ENCODE results near the gene RINL. TPM values are rescaled to one million over a fixed set of nuclear protein-coding genes. Genes with fewer than 3 reads are reported as not detected.

RINL gene
- total RNA-seq, 1 experiment from 2014 or later = 14.5 TPM

DNA sequence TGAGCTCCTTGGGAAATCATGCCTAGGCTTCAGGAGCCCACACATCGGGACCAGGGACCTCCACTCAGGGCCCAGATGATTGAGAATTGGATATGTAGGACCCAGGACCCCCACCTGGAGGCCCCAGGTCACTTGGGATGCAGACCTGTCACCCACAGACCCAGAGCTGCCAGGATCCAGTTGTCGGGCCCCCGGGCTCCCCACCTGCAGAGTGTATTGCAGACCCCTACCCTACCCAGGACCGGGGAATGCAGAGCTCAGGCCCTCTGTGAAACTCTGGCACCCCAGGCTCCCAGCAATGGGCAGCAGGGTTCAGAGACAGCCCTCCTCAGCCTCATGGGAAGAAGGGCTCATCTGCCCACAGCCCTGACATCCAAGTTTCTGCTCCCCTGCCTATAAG is 27.5 kb upstream of the RINL start:
- ChIA-PET CTCF (interaction anchor here (1.2 to 2.0 kb wide), 2 partner anchors 18 to 25 kb away, joined by 3 to 13 read pairs; partner anchors contain the start of genes MRPS12 and SARS2), POLR2A (no interaction called here)
- H3K36me3 Mint-ChIP-seq = peaks cover 10% of the 10 kb centered on the region
- DNase-seq (ENCODE audit: low spot score) (no peak), ATAC-seq (no peak)
- H3K4me3 Mint-ChIP-seq = no peak overlapping the region
- H3K27ac Mint-ChIP-seq = no peak overlapping the region
- H3K9me3 Mint-ChIP-seq = peaks cover 4% of the 10 kb centered on the region; the same call in 1 of the 2 replicates
- H3K4me1 Mint-ChIP-seq = peaks cover 7% of the 10 kb centered on the region
- no peak for TF ChIP-seq STAT6 (CRISPR knock-in tag; conservative IDR thresholded peaks at IDR 0.05; ENCODE audit: low read depth)
- no peak for TF ChIP-seq GRHL2 (CRISPR knock-in tag; IDR thresholded peaks at IDR 0.05; ENCODE audit: insufficient replicate concordance, severe bottlenecking)
- no peaks in the 10 kb centered on the region; the same call in 1 of the 2 replicates for H3K27me3 Mint-ChIP-seq (ENCODE audit: low read depth)

DNA sequence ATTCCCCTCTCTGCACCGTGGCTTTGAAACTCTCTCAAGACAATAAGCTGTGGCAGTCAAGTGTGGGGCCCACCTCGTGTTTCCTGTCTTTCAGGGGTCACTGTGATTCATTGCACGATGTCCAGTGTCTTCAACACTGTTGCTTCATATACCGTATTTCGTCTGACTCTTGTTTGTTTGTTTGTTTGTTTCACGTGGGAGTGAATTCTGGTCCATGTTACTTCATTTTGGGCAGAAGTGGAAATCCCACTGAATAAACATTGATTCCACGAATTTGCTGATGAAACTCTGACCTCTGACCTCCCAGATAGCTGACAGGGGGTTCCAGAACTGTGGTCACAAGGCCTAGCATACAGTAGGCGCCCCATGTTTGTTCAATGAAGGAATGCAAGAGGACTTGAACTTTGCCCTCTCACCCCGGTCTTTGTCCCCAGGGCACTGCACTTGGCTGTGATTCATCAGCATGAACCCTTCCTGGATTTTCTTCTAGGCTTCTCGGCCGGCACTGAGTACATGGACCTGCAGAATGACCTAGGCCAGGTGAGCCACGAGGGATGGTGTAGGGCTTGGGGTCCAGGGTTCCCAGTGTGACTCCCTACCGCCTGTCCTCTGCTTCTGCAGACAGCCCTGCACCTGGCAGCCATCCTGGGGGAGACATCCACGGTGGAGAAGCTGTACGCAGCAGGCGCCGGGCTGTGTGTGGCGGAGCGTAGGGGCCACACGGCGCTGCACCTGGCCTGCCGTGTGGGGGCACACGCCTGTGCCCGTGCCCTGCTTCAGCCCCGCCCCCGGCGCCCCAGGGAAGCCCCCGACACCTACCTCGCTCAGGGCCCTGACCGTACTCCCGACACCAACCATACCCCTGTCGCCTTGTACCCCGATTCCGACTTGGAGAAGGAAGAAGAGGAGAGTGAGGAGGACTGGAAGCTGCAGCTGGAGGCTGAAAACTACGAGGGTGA is 26.8 kb upstream of the RINL start:
- H3K27ac Mint-ChIP-seq = no peak overlapping the region
- H3K9me3 Mint-ChIP-seq = peaks cover 4% of the 10 kb centered on the region; the same call in 1 of the 2 replicates
- H3K36me3 Mint-ChIP-seq = peaks cover 10% of the 10 kb centered on the region
- H3K4me1 Mint-ChIP-seq = peaks cover 8% of the 10 kb centered on the region
- POLR2A ChIA-PET = no interaction called here
- no peak overlapping the region for H3K4me3 Mint-ChIP-seq
- CTCF ChIA-PET = interaction anchor here (1.2 to 2.0 kb wide), 2 partner anchors 17 to 25 kb away, joined by 3 to 13 read pairs; partner anchors contain the start of genes MRPS12 and SARS2
- no peak for TF ChIP-seq RORB (CRISPR knock-in tag; IDR thresholded peaks at IDR 0.05)
- TF ChIP-seq GABPB1 (CRISPR knock-in tag; IDR thresholded peaks at IDR 0.05) = 0 out of 2 replicates have a peak, but pooled peaks have one; percentile 20
- TF ChIP-seq CREM (CRISPR knock-in tag; IDR thresholded peaks at IDR 0.05) = no peak
- TF ChIP-seq ELF4 (CRISPR knock-in tag; IDR thresholded peaks at IDR 0.05; ENCODE audit: low read depth) = no peak
- DNase-seq (ENCODE audit: low spot score) (no peak), ATAC-seq (no peak)
- no peaks in the 10 kb centered on the region for H3K27me3 Mint-ChIP-seq (ENCODE audit: low read depth)

DNA sequence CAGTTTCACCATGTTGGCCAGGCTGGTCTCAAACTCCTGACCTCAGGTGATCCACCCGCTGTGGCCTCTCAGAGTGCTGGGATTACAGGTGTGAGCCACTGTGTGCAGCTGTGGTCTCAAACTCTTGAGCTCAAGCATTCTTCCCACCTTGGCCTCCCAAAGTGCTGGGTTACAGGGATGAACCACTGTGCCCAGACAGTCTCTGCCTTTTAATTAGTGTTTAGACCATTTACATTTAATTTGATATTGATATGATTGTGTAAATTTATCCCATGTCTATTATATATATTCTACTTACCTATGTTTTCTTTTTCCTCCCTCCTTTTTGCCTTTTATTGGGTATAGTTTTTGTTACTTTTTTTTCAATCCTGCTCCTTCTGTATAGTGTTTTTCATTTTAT is 23.6 kb upstream of the RINL start:
- H3K9me3 Mint-ChIP-seq = peaks cover 4% of the 10 kb centered on the region; the same call in 1 of the 2 replicates
- no peak for DNase-seq (ENCODE audit: low spot score)
- peak overlapping the region; percentile 38 for H3K4me3 Mint-ChIP-seq
- H3K36me3 Mint-ChIP-seq = peaks cover 3% of the 10 kb centered on the region
- no peak overlapping the region for H3K27ac Mint-ChIP-seq
- ChIA-PET POLR2A (no interaction called here), CTCF (interaction anchor here (0.9 to 3.0 kb wide), 3 partner anchors 11 to 28 kb away, joined by 3 to 32 read pairs (median 12); partner anchors contain the start of genes CCER2, MRPS12 and SARS2)
- no peak for ATAC-seq
- peaks cover 21% of the 10 kb centered on the region for H3K27me3 Mint-ChIP-seq (ENCODE audit: low read depth)
- peaks cover 12% of the 10 kb centered on the region for H3K4me1 Mint-ChIP-seq
- TF ChIP-seq ZNF219 (CRISPR knock-in tag; IDR thresholded peaks at IDR 0.05; ENCODE audit: borderline replicate concordance) (no peak), CTCF (IDR thresholded peaks at IDR 0.05) (no peak), E2F1 (CRISPR knock-in tag; IDR thresholded peaks at IDR 0.05) (no peak), SMAD4 (CRISPR knock-in tag; IDR thresholded peaks at IDR 0.05) (no peak), EMX1 (CRISPR knock-in tag; IDR thresholded peaks at IDR 0.05) (no peak)
- TF ChIP-seq, protein P1, sequence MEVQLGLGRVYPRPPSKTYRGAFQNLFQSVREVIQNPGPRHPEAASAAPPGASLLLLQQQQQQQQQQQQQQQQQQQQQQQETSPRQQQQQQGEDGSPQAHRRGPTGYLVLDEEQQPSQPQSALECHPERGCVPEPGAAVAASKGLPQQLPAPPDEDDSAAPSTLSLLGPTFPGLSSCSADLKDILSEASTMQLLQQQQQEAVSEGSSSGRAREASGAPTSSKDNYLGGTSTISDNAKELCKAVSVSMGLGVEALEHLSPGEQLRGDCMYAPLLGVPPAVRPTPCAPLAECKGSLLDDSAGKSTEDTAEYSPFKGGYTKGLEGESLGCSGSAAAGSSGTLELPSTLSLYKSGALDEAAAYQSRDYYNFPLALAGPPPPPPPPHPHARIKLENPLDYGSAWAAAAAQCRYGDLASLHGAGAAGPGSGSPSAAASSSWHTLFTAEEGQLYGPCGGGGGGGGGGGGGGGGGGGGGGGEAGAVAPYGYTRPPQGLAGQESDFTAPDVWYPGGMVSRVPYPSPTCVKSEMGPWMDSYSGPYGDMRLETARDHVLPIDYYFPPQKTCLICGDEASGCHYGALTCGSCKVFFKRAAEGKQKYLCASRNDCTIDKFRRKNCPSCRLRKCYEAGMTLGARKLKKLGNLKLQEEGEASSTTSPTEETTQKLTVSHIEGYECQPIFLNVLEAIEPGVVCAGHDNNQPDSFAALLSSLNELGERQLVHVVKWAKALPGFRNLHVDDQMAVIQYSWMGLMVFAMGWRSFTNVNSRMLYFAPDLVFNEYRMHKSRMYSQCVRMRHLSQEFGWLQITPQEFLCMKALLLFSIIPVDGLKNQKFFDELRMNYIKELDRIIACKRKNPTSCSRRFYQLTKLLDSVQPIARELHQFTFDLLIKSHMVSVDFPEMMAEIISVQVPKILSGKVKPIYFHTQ (CRISPR knock-in tag; IDR thresholded peaks at IDR 0.05) = no peak
- TF ChIP-seq, protein P2, sequence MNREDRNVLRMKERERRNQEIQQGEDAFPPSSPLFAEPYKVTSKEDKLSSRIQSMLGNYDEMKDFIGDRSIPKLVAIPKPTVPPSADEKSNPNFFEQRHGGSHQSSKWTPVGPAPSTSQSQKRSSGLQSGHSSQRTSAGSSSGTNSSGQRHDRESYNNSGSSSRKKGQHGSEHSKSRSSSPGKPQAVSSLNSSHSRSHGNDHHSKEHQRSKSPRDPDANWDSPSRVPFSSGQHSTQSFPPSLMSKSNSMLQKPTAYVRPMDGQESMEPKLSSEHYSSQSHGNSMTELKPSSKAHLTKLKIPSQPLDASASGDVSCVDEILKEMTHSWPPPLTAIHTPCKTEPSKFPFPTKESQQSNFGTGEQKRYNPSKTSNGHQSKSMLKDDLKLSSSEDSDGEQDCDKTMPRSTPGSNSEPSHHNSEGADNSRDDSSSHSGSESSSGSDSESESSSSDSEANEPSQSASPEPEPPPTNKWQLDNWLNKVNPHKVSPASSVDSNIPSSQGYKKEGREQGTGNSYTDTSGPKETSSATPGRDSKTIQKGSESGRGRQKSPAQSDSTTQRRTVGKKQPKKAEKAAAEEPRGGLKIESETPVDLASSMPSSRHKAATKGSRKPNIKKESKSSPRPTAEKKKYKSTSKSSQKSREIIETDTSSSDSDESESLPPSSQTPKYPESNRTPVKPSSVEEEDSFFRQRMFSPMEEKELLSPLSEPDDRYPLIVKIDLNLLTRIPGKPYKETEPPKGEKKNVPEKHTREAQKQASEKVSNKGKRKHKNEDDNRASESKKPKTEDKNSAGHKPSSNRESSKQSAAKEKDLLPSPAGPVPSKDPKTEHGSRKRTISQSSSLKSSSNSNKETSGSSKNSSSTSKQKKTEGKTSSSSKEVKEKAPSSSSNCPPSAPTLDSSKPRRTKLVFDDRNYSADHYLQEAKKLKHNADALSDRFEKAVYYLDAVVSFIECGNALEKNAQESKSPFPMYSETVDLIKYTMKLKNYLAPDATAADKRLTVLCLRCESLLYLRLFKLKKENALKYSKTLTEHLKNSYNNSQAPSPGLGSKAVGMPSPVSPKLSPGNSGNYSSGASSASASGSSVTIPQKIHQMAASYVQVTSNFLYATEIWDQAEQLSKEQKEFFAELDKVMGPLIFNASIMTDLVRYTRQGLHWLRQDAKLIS (CRISPR knock-in tag; IDR thresholded peaks at IDR 0.05; ENCODE audit: borderline replicate concordance) = no peak
- TF ChIP-seq, protein P3, sequence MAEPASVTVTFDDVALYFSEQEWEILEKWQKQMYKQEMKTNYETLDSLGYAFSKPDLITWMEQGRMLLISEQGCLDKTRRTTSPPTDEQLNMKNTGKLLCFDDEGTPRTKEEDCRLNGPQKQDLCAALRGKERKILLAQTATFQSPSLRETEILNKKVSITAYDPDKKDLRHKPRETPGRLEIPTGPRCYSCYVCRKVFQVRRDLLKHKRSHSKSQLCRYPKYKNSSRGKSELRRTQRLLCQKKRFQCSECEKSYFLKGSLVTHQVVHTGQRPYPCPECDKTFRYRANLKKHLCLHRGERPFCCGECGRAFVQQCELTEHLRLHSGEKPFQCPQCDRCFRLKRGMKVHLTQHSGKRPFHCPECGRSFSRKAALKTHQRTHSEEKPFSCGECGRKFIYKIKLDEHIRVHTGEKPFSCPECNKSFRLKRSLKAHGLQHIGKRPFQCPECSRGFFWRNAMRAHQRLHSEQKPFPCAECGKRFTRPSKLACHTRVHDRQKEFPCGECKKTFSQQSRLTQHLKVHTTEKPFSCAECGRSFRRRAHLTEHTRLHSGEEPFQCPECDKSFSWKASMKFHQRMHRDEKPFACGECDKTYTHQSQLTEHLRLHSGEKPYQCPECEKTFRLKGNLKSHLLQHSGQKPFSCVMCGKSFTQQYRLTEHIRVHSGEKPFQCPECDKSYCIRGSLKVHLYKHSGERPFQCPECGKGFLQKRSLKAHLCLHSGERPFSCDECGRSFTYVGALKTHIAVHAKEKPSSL (CRISPR knock-in tag; conservative IDR thresholded peaks at IDR 0.05) = no peak

Measured in WTC11 (cell line).